ENCODE results near the gene DENND2A. TPM values are rescaled to one million over a fixed set of nuclear protein-coding genes. Genes with fewer than 3 reads are reported as not detected.
A peak's percentile ranks its signal among the peaks of the same experiment; 100 is the strongest.
"Not testable (repeated sequence)": the region's sequence is repeated elsewhere in the genome, so short reads cannot be mapped to it uniquely, and the experiment has no call there.

DENND2A gene
- total RNA-seq, 1 experiment from 2014 or later = 19.9 TPM

- no peak for DNase-seq (ENCODE audit: low read depth)
These were observed 96.2 kb downstream of the DENND2A start for GRCh38 chr7:140544388-140544826.

- DNase-seq (ENCODE audit: low read depth) = peak; percentile 74
These were observed 98.4 kb downstream of the DENND2A start for GRCh38 chr7:140542228-140542603.

GRCh38 chr7:140541513-140542227, 98.9 kb downstream of the DENND2A start:
- DNase-seq (ENCODE audit: low read depth) = peak; percentile 98

- DNase-seq (ENCODE audit: low read depth) = no peak
These were observed 99.5 kb downstream of the DENND2A start for GRCh38 chr7:140541176-140541512.

- DNase-seq (ENCODE audit: low read depth) = no peak
These were observed 100.4 kb downstream of the DENND2A start for GRCh38 chr7:140540136-140540777.

- no peak for DNase-seq (ENCODE audit: low read depth)
These were observed 101.2 kb downstream of the DENND2A start for GRCh38 chr7:140539461-140539860.

- no peak for DNase-seq (ENCODE audit: low read depth)
These were observed 102.7 kb downstream of the DENND2A start for GRCh38 chr7:140537750-140538482.

- DNase-seq (ENCODE audit: low read depth) = no peak
These were observed 105.9 kb downstream of the DENND2A start for GRCh38 chr7:140534743-140535142.

GRCh38 chr7:140533394-140533872, 107.2 kb downstream of the DENND2A start:
- no peak for DNase-seq (ENCODE audit: low read depth)

GRCh38 chr7:140529428-140529827, 111.2 kb downstream of the DENND2A start:
- not testable (repeated sequence) for DNase-seq (ENCODE audit: low read depth)

- no peak for DNase-seq (ENCODE audit: low read depth)
These were observed 113.6 kb downstream of the DENND2A start for GRCh38 chr7:140526787-140527664.

GRCh38 chr7:140526214-140526613, 114.4 kb downstream of the DENND2A start:
- DNase-seq (ENCODE audit: low read depth) = no peak

GRCh38 chr7:140525743-140526142, 114.9 kb downstream of the DENND2A start:
- DNase-seq (ENCODE audit: low read depth) = peak; percentile 19

GRCh38 chr7:140521421-140521820, 119.2 kb downstream of the DENND2A start:
- peak; percentile 43 for DNase-seq (ENCODE audit: low read depth)

GRCh38 chr7:140519007-140519399, 121.6 kb downstream of the DENND2A start:
- no peak for DNase-seq (ENCODE audit: low read depth)

- DNase-seq (ENCODE audit: low read depth) = no peak
These were observed 122.1 kb downstream of the DENND2A start for GRCh38 chr7:140518370-140519006.

GRCh38 chr7:140517546-140518369, 122.9 kb downstream of the DENND2A start:
- DNase-seq (ENCODE audit: low read depth) = peak; percentile 88

GRCh38 chr7:140512317-140513000, 128.2 kb downstream of the DENND2A start:
- DNase-seq (ENCODE audit: low read depth) = peak; percentile 45

GRCh38 chr7:140509789-140510188, 130.8 kb downstream of the DENND2A start:
- no peak for DNase-seq (ENCODE audit: low read depth)

- DNase-seq (ENCODE audit: low read depth) = not testable (repeated sequence)
These were observed 133.1 kb downstream of the DENND2A start for GRCh38 chr7:140507556-140507955.
